OCI-LY3 (cell line): Measurements from ENCODE around the gene GAB4.

Experiments
- H2AFZ ChIP-seq: fragments of 200-600, 300-600 bp; shearing (Covaris generic); 2 replicates; pipeline ENCODE4 v1.6.0; 2014; ENCODE audit warnings: antibody characterized with exemption, low read depth, low read length
- H3K27ac ChIP-seq: fragments of 200-600, 300-600 bp; sonication (generic); 2 replicates; pipeline ENCODE4 v1.5.1; 2014; ENCODE audit warnings: mild to moderate bottlenecking, low read length, moderate library complexity, mixed read lengths
- H3K27me3 ChIP-seq: fragments of 200-600, 300-600 bp; sonication (generic); 2 replicates; pipeline ENCODE4 v1.6.1; 2014; ENCODE audit warnings: low read depth, low read length, mixed read lengths
- H3K36me3 ChIP-seq: fragments of 200-600, 300-600 bp; sonication (generic); replicated peaks from 2 replicates; pipeline ENCODE3; 2014; ENCODE audit warnings: low read depth, low read length, mixed read lengths
- H3K4me1 ChIP-seq: fragments of 300-600, 200-600 bp; sonication (generic); 2 replicates; pipeline ENCODE4 v1.6.1; 2014; ENCODE audit warnings: low read length, mixed read lengths
- H3K4me2 ChIP-seq: fragments of 200-600, 300-600 bp; sonication (generic); 2 replicates; pipeline ENCODE4 v1.6.1; 2014; ENCODE audit warnings: low read length, mixed read lengths
- H3K4me3 ChIP-seq: fragments of 300-600, 200-600 bp; sonication (generic); 2 replicates; pipeline ENCODE4 v1.5.1; 2014; ENCODE audit warnings: antibody characterized with exemption, mild to moderate bottlenecking, low read length, moderate library complexity
- H3K79me2 ChIP-seq: fragments of 300-600, 200-600 bp; shearing (Covaris generic); 2 replicates; pipeline ENCODE4 v1.6.1; 2014; ENCODE audit warnings: mild to moderate bottlenecking, low read length, mixed read lengths
- H3K9ac ChIP-seq: fragments of 300-600, 200-600 bp; shearing (Covaris generic); 2 replicates; pipeline ENCODE4 v1.6.0; 2014; ENCODE audit warnings: mild to moderate bottlenecking, low read length, moderate library complexity
- H3K9me3 ChIP-seq: fragments of 200-600, 300-600 bp; shearing (Covaris generic); 2 replicates; pipeline ENCODE4 v1.6.1; 2014; ENCODE audit warnings: low read length, mixed read lengths; ENCODE audit not compliant: insufficient read depth
- H4K20me1 ChIP-seq: fragments of 200-600, 300-600 bp; sonication (generic); 2 replicates; pipeline ENCODE4 v1.6.1; 2016; ENCODE audit warnings: low read length, mixed read lengths; ENCODE audit not compliant: insufficient read depth
- EZH2phosphoT487 ChIP-seq: fragments of 200-600 bp; shearing (Covaris generic); IDR thresholded peaks from 2 replicates; pipeline ENCODE4 v1.6.1; 2018; ENCODE audit warnings: antibody characterized with exemption, mixed run types, low read depth
- TF ChIP-seq, protein P1 (sequence below): fragments of 200-600, 300-600 bp; sonication (generic); IDR thresholded peaks from 2 replicates; pipeline ENCODE4 v1.5.1; 2014; ENCODE audit warnings: antibody characterized with exemption, low read length, low read depth

Gene GAB4, protein sequence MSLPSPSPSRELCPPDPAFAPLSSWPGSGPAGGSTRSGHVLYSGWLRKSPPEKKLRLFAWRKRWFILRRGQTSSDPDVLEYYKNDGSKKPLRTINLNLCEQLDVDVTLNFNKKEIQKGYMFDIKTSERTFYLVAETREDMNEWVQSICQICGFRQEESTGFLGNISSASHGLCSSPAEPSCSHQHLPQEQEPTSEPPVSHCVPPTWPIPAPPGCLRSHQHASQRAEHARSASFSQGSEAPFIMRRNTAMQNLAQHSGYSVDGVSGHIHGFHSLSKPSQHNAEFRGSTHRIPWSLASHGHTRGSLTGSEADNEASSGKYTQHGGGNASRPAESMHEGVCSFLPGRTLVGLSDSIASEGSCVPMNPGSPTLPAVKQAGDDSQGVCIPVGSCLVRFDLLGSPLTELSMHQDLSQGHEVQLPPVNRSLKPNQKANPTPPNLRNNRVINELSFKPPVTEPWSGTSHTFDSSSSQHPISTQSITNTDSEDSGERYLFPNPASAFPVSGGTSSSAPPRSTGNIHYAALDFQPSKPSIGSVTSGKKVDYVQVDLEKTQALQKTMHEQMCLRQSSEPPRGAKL

DNA sequence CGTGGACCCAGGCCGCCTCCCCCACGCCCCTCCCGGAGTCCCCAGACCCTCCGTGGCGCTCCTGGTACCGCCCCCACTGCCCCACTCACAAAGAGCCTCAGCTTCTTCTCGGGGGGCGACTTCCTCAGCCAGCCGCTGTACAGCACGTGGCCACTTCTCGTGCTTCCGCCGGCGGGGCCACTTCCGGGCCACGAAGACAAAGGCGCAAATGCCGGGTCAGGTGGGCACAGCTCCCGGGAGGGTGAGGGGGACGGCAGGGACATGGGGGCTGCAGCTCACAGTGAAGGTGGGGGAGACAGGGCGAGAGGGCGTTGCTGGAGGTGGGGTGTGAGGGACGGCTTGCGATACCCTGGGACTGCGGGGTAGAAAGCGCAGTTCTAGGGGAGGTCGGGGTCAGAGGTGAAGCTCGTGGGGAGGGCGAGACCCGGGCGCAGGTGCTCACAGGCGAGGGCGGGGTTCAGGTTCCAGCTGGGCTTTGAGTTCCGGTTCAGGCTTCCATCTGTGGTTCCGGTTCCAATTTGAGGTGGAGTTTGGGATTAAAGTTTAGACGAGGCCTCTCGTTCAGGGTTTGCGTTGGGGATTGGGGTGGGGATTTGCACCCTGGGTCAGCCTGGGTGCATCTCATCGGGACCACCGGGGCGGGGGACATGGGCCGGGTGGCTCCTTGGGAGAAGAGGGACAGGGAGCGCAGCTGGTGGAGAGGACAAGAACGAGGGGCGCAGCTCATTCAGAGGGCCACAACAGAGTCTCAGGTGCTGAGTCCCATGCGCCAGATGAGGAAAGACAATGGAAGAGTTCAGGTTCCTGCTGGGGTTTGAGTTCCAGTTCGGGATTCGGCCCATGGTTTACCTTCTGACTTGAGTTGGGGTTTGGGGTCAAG lies at the start of gene GAB4:
Gene GAB4, minus strand, starts transcription at position 371 of the 880 bp plus-strand sequence. Its CDS starts 108 bp downstream, at position 263.
- Histone ChIP-seq H3K36me3 (no peaks in the 10 kb centered on the region), H3K4me2 (no peak within 1 kb of the TSS), H2AFZ (no peak within 1 kb of the TSS), H3K4me1 (no peaks in the 10 kb centered on the region), H3K4me3 (no peak within 1 kb of the TSS), H3K9ac (no peak within 1 kb of the TSS), H4K20me1 (no peaks in the 10 kb centered on the region), H3K9me3 (no peaks in the 10 kb centered on the region), H3K27me3 (no peaks in the 10 kb centered on the region), H3K79me2 (no peaks in the 10 kb centered on the region), H3K27ac (no peak within 1 kb of the TSS)
- TF ChIP-seq EZH2phosphoT487 = no peak
- TF ChIP-seq, protein P1, sequence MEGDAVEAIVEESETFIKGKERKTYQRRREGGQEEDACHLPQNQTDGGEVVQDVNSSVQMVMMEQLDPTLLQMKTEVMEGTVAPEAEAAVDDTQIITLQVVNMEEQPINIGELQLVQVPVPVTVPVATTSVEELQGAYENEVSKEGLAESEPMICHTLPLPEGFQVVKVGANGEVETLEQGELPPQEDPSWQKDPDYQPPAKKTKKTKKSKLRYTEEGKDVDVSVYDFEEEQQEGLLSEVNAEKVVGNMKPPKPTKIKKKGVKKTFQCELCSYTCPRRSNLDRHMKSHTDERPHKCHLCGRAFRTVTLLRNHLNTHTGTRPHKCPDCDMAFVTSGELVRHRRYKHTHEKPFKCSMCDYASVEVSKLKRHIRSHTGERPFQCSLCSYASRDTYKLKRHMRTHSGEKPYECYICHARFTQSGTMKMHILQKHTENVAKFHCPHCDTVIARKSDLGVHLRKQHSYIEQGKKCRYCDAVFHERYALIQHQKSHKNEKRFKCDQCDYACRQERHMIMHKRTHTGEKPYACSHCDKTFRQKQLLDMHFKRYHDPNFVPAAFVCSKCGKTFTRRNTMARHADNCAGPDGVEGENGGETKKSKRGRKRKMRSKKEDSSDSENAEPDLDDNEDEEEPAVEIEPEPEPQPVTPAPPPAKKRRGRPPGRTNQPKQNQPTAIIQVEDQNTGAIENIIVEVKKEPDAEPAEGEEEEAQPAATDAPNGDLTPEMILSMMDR = no peak

DNA sequence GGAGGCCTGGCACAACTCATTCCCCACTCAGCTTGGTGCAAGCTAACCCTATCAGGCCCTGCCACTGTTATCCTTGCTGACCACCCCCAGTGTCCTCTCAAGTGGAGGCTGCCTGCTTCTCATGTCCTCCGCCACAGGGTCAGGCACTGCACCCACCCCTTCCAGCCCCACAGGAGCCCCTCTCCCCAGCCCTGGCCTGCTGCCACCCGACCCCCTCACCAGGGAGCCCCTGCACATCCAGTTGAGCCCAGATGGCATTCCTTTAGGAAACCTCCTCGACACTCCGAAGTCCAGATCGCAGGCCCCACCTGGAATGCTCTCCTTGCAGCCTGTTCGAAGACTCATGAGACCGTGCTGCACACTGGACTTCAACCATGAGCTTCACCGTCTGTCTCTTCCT lies 48.8 kb upstream of the GAB4 start:
- no peak overlapping the region for H3K9ac ChIP-seq
- TF ChIP-seq EZH2phosphoT487 = no peak
- TF ChIP-seq, protein P1 = no peak
- H3K27me3 ChIP-seq = no peaks in the 10 kb centered on the region
- no peaks in the 10 kb centered on the region for H3K4me1 ChIP-seq
- H3K9me3 ChIP-seq = no peaks in the 10 kb centered on the region
- no peak overlapping the region for H2AFZ ChIP-seq
- no peak overlapping the region for H3K27ac ChIP-seq
- H4K20me1 ChIP-seq = peaks cover 35% of the 10 kb centered on the region
- peaks cover 58% of the 10 kb centered on the region for H3K36me3 ChIP-seq
- H3K4me3 ChIP-seq = no peak overlapping the region
- H3K79me2 ChIP-seq = 0 out of 2 replicates have a peak, but pooled peaks cover 6% of the 10 kb centered on the region
- no peak overlapping the region for H3K4me2 ChIP-seq

DNA sequence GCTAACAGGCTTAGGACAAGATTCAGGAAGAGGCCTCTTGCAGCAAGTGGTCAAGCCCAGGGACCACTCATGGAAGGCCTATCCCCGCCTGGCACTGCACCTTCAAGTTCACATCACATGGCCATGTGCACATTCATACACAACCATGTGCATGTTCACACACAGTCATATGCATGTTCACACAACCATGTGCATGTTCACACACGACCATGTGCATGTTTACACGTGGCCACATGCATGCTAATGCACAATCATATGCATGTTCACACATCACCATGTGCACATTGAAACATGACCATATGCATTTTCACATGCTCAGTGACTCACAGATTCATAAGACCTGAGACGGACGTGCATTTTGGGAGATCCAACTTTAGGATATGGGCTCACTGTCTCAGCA lies 48.0 kb upstream of the GAB4 start:
- Histone ChIP-seq H3K4me1 (no peaks in the 10 kb centered on the region), H2AFZ (no peak overlapping the region), H3K9ac (no peak overlapping the region), H3K79me2 (0 out of 2 replicates have a peak, but pooled peaks cover 6% of the 10 kb centered on the region), H3K4me2 (no peak overlapping the region), H4K20me1 (peaks cover 33% of the 10 kb centered on the region), H3K36me3 (peaks cover 58% of the 10 kb centered on the region), H3K27ac (no peak overlapping the region), H3K9me3 (no peaks in the 10 kb centered on the region), H3K27me3 (no peaks in the 10 kb centered on the region), H3K4me3 (no peak overlapping the region)
- no peak for TF ChIP-seq EZH2phosphoT487
- TF ChIP-seq, protein P1 = no peak
